Measurements from ENCODE around the gene AIFM3. TPM values are rescaled to one million over a fixed set of nuclear protein-coding genes. Genes with fewer than 3 reads are reported as not detected.

AIFM3 gene
- total and polyA plus RNA-seq, 2 of the 13 experiments (the other 11 are each of a cell fraction or from before 2014, with no cell fraction given): 9.0 to 15.3 TPM

DNA sequence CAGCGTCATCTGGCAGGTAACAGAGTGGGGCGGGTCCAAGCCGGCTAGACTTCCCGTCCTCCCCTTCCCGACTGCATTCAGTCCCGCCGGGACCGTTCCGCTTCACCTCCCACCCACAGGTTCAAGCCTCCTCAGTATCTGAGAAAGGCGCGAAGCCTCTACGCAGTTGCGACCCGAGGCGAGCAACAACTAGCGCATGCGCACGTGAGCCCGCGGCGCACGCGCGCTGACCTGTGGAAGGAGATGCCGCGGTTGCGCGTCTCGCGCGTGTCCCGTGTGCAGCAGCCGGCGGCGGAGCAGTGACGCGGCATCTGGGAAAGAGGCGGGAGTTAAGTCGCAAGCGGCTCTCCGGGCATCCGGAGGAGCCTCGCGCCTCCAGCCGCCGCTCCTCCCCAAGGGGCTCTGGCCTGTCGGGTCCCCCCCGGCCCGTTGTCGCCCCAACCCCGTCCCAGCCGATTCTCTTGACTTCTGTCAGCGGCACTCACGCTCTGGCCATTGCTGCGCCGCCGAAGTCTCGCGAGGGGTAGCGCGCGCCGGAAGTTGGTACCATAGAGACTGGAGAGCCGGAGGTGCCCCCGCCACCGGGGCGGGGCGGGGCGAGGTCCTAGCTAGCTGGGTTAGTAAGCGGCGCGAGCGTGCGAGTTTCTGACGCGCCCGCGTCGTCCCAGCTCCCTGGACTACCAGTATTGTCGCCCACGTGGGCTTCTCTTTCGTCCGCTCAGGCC lies 34.7 kb downstream of the AIFM3 start, which contains the start of gene THAP7 (continued):
- TF ChIP-seq FOXJ3 (CRISPR knock-in tag; IDR thresholded peaks at IDR 0.05; ENCODE audit: borderline replicate concordance) (no peak), MZF1 (CRISPR knock-in tag; IDR thresholded peaks at IDR 0.05; ENCODE audit: borderline replicate concordance) (peak; percentile 96; the same call in 1 of the 2 replicates), NR2C2 (CRISPR knock-in tag; IDR thresholded peaks at IDR 0.05; ENCODE audit: borderline replicate concordance) (peak; percentile 72), KLF9 (CRISPR knock-in tag; IDR thresholded peaks at IDR 0.05; ENCODE audit: low read depth) (no peak), HNRNPL (IDR thresholded peaks at IDR 0.05; ENCODE audit: low read depth, low read length) (0 out of 2 replicates have a peak, but pooled peaks have one; percentile 42), ASH2L (IDR thresholded peaks at IDR 0.05; ENCODE audit: insufficient read length, low read depth, low read length) (no peak), ATM (IDR thresholded peaks at IDR 0.05; ENCODE audit: borderline replicate concordance) (no peak), ZNF350 (CRISPR knock-in tag; IDR thresholded peaks at IDR 0.05; ENCODE audit: borderline replicate concordance, low read depth) (peak; percentile 76), REL (CRISPR knock-in tag; conservative IDR thresholded peaks at IDR 0.05) (peak; percentile 70; the same call in 1 of the 2 replicates), SSRP1 (CRISPR knock-in tag; IDR thresholded peaks at IDR 0.05) (no peak), ZEB1 (IDR thresholded peaks at IDR 0.05; ENCODE audit: insufficient replicate concordance, low read depth) (peak; percentile 14), RCOR2 (CRISPR knock-in tag; IDR thresholded peaks at IDR 0.05) (no peak), ZNF317 (CRISPR knock-in tag; IDR thresholded peaks at IDR 0.05) (peak; percentile 81; the same call in 1 of the 2 replicates)
- TF ChIP-seq, protein P1, sequence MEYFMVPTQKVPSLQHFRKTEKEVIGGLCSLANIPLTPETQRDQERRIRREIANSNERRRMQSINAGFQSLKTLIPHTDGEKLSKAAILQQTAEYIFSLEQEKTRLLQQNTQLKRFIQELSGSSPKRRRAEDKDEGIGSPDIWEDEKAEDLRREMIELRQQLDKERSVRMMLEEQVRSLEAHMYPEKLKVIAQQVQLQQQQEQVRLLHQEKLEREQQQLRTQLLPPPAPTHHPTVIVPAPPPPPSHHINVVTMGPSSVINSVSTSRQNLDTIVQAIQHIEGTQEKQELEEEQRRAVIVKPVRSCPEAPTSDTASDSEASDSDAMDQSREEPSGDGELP (IDR thresholded peaks at IDR 0.05; ENCODE audit: borderline replicate concordance, low read depth): peak; percentile 29; the same call in 1 of the 2 replicates
- TF ChIP-seq, protein P2, sequence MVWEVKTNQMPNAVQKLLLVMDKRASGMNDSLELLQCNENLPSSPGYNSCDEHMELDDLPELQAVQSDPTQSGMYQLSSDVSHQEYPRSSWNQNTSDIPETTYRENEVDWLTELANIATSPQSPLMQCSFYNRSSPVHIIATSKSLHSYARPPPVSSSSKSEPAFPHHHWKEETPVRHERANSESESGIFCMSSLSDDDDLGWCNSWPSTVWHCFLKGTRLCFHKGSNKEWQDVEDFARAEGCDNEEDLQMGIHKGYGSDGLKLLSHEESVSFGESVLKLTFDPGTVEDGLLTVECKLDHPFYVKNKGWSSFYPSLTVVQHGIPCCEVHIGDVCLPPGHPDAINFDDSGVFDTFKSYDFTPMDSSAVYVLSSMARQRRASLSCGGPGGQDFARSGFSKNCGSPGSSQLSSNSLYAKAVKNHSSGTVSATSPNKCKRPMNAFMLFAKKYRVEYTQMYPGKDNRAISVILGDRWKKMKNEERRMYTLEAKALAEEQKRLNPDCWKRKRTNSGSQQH (CRISPR knock-in tag; IDR thresholded peaks at IDR 0.05; ENCODE audit: low read depth): peak; percentile 35; the same call in 1 of the 2 replicates
- TF ChIP-seq, protein P3, sequence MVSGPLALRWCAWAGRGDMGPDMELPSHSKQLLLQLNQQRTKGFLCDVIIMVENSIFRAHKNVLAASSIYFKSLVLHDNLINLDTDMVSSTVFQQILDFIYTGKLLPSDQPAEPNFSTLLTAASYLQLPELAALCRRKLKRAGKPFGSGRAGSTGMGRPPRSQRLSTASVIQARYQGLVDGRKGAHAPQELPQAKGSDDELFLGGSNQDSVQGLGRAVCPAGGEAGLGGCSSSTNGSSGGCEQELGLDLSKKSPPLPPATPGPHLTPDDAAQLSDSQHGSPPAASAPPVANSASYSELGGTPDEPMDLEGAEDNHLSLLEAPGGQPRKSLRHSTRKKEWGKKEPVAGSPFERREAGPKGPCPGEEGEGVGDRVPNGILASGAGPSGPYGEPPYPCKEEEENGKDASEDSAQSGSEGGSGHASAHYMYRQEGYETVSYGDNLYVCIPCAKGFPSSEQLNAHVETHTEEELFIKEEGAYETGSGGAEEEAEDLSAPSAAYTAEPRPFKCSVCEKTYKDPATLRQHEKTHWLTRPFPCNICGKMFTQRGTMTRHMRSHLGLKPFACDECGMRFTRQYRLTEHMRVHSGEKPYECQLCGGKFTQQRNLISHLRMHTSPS (CRISPR knock-in tag; IDR thresholded peaks at IDR 0.05; ENCODE audit: low read depth): no peak; the same call in 1 of the 2 replicates
- TF ChIP-seq, protein P4, sequence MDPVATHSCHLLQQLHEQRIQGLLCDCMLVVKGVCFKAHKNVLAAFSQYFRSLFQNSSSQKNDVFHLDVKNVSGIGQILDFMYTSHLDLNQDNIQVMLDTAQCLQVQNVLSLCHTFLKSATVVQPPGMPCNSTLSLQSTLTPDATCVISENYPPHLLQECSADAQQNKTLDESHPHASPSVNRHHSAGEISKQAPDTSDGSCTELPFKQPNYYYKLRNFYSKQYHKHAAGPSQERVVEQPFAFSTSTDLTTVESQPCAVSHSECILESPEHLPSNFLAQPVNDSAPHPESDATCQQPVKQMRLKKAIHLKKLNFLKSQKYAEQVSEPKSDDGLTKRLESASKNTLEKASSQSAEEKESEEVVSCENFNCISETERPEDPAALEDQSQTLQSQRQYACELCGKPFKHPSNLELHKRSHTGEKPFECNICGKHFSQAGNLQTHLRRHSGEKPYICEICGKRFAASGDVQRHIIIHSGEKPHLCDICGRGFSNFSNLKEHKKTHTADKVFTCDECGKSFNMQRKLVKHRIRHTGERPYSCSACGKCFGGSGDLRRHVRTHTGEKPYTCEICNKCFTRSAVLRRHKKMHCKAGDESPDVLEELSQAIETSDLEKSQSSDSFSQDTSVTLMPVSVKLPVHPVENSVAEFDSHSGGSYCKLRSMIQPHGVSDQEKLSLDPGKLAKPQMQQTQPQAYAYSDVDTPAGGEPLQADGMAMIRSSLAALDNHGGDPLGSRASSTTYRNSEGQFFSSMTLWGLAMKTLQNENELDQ (CRISPR knock-in tag; IDR thresholded peaks at IDR 0.05; ENCODE audit: borderline replicate concordance): no peak; the same call in 1 of the 2 replicates
- TF ChIP-seq, protein P5, sequence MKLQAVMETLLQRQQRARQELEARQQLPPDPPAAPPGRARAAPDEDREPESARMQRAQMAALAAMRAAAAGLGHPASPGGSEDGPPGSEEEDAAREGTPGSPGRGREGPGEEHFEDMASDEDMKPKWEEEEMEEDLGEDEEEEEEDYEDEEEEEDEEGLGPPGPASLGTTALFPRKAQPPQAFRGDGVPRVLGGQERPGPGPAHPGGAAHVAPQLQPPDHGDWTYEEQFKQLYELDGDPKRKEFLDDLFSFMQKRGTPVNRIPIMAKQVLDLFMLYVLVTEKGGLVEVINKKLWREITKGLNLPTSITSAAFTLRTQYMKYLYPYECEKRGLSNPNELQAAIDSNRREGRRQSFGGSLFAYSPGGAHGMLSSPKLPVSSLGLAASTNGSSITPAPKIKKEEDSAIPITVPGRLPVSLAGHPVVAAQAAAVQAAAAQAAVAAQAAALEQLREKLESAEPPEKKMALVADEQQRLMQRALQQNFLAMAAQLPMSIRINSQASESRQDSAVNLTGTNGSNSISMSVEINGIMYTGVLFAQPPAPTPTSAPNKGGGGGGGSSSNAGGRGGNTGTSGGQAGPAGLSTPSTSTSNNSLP (IDR thresholded peaks at IDR 0.05; ENCODE audit: low read depth, low read length): no peak
